WI38 (cell line): ENCODE measurements around the gene COL26A1.
"Not testable (repeated sequence)": the region's sequence is repeated elsewhere in the genome, so short reads cannot be mapped to it uniquely, and the experiment has no call there.

Experiments used
- H3K4me3 ChIP-seq: 2 replicates; pipeline ENCODE4 v1.5.1; 2011; ENCODE audit warnings: low read depth, mild to moderate bottlenecking, control low read depth, low read length
- TF ChIP-seq, protein P1 (sequence below): IDR thresholded peaks from 2 replicates; pipeline ENCODE4 v1.5.1; 2012; ENCODE audit warnings: low read depth, mild to moderate bottlenecking, control low read depth, low read length

The COL26A1 gene

DNA sequence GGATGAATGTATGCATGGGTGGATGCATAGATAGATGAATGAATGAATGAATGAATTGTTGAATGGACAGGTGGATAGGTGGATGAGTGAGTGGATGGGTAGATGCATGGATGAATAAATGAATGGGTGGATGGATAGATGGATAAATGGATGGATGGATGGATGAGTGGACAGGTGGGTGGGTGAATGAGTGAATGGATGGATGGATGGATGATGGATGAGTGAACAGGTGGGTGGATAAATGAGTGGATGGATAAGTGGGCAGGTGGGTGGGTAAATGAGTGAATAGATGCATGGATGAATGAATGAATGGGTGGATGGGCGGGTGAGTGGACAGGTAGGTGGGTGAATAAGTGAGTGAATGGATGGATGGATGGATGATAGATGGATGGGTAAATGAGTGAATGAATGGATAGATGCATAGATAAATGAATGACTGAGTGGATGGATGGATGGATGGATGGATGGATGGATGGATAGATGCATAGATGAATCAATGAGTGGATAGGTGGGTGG, 193.8 kb downstream of the COL26A1 start:
- no peak overlapping the region for H3K4me3 ChIP-seq
- TF ChIP-seq, protein P1, sequence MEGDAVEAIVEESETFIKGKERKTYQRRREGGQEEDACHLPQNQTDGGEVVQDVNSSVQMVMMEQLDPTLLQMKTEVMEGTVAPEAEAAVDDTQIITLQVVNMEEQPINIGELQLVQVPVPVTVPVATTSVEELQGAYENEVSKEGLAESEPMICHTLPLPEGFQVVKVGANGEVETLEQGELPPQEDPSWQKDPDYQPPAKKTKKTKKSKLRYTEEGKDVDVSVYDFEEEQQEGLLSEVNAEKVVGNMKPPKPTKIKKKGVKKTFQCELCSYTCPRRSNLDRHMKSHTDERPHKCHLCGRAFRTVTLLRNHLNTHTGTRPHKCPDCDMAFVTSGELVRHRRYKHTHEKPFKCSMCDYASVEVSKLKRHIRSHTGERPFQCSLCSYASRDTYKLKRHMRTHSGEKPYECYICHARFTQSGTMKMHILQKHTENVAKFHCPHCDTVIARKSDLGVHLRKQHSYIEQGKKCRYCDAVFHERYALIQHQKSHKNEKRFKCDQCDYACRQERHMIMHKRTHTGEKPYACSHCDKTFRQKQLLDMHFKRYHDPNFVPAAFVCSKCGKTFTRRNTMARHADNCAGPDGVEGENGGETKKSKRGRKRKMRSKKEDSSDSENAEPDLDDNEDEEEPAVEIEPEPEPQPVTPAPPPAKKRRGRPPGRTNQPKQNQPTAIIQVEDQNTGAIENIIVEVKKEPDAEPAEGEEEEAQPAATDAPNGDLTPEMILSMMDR, result no peak

- TF ChIP-seq, protein P1, result no peak
- H3K4me3 ChIP-seq, result no peak overlapping the region
Measured at GRCh38 chr7:101557421-101557820, 194.7 kb downstream of the COL26A1 start.

GRCh38 chr7:101557978-101558741, 195.5 kb downstream of the COL26A1 start:
- TF ChIP-seq, protein P1, result no peak
- H3K4me3 ChIP-seq, result no peak overlapping the region

DNA sequence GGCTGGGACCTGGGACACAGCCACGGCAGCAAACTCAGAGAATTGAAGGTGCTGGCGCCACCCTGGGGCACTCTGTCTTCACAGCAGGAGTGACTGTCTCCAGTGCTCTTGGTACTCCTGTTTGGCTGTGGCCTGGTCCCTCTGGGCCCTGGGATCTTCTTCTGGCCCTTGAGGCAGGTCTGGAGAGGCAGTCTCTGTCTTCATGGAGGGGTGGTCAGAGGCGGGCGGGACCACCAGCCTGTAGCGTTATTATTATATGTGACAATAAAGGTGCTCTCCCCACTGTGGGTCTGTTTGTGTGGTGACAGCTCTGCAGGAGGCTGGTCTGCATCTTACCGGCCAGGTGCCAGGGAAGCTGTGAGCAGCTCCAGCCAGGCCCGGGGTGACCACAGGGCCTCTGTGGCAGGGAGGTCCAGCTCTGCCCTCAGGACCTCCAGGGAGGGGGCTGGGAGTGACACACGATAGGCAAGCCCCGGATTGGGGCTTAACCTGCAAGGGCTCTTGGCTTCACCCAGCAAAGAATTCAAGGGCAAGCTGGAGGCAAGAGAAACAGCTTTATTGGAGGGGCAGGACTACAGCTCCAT, 196.2 kb downstream of the COL26A1 start:
- TF ChIP-seq, protein P1, result no peak
- H3K4me3 ChIP-seq, result no peak overlapping the region

DNA sequence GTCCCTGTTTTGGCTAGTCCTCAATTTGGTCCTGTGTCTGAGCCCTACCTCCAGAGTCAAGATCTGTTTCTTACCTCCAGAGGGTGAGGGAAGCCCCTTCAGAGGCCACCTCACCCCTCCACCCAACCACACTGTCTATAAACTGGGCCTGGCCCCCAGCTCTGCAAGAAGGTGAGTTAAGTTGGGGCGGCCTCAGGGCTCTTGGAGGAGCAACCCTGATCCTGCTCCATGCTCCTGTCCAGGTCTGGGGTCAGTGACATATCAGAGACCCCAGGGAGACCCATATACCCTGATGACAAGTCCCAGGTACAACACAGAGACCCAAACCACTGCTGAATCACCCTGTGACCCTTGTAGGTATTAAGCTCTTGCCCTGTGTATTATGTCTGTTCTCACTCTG, 196.9 kb downstream of the COL26A1 start:
- TF ChIP-seq, protein P1, result no peak
- no peak overlapping the region for H3K4me3 ChIP-seq

DNA sequence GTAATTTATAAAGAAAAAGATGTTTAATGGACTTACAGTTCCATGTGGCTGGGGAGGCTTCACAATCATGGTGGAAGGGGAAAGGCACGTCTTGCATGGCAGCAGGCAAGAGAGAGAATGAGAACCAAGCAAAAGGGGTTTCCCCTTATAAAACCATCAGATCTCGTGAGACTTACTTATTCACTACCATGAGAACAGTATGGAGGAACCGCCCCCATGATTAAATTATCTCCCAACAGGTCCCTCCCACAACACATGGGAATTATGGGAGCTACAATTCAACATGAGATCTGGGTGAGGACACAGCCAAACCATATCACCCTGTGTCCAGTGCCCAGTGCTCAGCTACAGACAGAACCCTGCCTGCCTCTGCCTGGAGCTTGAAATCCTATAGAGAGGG, 197.3 kb downstream of the COL26A1 start:
- H3K4me3 ChIP-seq, result not testable (repeated sequence)

GRCh38 chr7:101560856-101561255, 198.2 kb downstream of the COL26A1 start:
- TF ChIP-seq, protein P1, result no peak
- no peak overlapping the region for H3K4me3 ChIP-seq

DNA sequence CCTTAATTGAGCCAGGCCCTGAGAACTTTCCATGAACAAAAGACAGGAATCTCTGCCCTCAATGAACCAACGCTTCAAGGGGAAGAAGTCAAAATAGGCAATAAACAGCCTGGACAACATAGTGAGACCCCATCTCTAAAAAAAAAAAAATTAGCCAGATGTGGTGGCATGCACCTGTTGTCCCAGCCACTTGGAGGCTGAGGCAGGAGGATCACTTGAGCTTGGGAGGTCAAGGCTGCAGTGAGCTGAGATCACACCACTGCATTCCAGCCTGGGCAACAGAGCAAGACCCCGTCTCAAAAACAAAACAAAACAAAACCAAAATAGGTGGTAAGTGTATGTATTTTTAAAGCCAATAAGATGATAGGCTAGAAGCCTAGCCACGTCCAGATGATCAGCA, 198.6 kb downstream of the COL26A1 start:
- H3K4me3 ChIP-seq, result not testable (repeated sequence)
